AG08395 (cell line): ENCODE data around the gene EPHA8.
A peak's percentile ranks its signal among the peaks of the same experiment; 100 is the strongest.

ENCODE experiments used
- DNase-seq: peaks from one replicate; pipeline ENCODE4 v3.0.0; 2012; ENCODE audit warnings: mixed read lengths, low spot score

The EPHA8 gene

DNA sequence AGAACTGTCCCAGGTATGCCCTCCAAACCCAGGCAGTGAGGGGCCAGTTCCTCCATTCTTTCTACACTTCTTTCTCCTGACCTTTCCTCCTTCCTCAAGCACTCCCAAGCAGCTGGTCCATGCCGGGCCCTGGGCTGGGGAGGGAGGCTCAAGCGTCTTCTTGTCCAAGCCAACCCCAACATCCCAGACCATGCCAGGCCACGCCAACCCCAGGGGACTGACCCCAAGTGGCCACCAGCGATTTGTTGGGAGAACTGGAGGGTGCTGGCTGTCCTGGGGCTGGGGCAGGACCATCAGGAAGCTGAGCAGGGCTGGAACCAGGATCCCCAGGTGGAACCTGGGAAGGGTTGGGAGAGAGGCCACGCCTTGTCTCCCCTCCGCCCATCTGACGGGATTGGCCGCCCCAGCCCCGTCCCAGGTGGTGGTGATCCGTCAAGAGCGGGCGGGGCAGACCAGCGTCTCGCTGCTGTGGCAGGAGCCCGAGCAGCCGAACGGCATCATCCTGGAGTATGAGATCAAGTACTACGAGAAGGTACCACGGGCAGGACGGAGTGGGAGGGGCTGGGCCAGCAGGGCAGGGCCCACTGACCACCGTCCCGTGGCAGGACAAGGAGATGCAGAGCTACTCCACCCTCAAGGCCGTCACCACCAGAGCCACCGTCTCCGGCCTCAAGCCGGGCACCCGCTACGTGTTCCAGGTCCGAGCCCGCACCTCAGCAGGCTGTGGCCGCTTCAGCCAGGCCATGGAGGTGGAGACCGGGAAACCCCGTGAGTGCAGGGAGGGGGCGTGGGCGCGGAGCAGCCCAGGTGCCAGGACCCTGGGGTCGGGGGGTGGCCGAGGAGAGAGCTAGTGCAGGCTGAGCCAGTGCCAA, 29.9 kb downstream of the EPHA8 start:
- DNase-seq, result no peak

DNA sequence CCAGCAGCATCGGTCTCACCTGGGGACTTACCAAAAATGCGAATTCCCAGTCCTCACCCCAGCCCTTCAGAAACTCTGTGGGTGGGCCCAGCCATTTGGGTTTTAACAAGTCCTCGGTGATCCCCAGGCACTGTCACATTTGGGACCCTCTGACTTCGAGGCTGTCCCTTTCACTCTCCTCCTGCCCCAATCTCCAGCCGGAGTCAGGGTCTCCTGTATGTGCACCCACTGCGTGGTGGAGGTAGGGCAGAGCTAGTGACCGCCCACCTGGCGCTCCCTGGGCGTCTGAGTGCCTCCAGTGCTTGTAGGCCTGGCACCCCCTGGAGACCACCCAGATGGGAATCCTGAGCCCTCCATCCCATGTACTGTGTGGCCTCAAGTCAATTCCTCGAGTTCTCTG, 31.1 kb downstream of the EPHA8 start:
- DNase-seq, result no peak

GRCh38 chr1:22595108-22595507, 31.8 kb downstream of the EPHA8 start:
- no peak for DNase-seq

- no peak for DNase-seq
These were observed 34.1 kb downstream of the EPHA8 start for GRCh38 chr1:22597301-22597965.

GRCh38 chr1:22597996-22598395, 34.7 kb downstream of the EPHA8 start:
- DNase-seq, result no peak

DNA sequence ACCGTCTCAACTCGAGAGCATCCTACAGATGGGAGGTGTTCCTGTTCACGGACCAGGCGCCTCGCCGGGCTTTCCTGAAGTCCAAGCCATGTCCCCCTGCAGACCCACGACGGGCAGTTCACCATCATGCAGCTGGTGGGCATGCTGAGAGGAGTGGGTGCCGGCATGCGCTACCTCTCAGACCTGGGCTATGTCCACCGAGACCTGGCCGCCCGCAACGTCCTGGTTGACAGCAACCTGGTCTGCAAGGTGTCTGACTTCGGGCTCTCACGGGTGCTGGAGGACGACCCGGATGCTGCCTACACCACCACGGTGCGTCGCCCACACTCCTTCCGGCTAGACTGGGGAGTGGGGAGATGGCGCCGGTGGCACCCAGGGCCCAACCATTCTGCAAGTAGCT, 35.4 kb downstream of the EPHA8 start:
- DNase-seq, result no peak

- no peak for DNase-seq
These were observed 37.0 kb downstream of the EPHA8 start for GRCh38 chr1:22600071-22600816.

DNA sequence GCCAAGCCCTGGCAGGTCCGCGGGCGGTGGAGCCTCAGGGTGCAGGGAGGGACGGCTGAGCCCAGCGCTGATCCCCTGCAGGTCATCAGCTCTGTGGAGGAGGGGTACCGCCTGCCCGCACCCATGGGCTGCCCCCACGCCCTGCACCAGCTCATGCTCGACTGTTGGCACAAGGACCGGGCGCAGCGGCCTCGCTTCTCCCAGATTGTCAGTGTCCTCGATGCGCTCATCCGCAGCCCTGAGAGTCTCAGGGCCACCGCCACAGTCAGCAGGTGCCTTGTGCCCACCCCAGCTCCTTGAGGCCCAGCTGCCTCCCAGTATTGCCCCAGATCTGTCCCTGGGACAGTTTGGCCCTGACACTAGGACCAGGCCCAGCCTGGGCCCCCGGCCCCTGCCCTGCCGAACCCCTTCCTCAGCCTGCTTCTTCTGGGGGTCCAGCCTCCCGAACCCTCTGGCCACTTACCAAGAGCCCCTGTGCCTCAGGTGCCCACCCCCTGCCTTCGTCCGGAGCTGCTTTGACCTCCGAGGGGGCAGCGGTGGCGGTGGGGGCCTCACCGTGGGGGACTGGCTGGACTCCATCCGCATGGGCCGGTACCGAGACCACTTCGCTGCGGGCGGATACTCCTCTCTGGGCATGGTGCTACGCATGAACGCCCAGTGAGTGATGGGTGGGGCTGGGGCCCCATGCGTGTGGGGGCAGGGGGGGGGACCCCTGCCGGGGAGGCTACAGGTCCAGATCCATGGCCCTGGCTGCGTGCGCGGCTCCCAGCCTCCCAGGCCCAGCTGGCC, 37.7 kb downstream of the EPHA8 start:
- DNase-seq, result no peak

GRCh38 chr1:22601610-22602009, 38.3 kb downstream of the EPHA8 start:
- DNase-seq, result no peak

GRCh38 chr1:22602060-22602740, 38.9 kb downstream of the EPHA8 start:
- no peak for DNase-seq

DNA sequence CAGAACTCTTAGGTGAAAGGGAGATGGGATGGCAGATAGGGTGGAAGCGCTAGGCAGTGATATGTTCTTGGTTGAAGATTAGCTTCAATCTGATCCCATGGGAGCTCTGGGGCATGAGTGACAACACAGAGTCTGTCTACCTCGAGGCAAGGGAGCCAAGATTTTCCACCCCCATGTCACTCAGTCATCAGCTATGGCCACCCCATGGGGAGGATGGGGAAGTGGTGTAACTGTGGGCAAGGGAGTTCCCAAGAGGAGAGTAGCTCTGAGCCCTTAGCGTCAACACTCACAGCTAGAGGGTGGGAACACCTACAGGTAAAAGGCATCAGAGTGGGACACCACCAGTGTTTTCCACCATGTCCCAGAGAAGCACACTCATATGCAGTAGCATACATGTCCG, 42.9 kb downstream of the EPHA8 start:
- DNase-seq, result no peak

- peak; percentile 14 for DNase-seq
These were observed 43.9 kb downstream of the EPHA8 start for GRCh38 chr1:22607154-22607553.

DNA sequence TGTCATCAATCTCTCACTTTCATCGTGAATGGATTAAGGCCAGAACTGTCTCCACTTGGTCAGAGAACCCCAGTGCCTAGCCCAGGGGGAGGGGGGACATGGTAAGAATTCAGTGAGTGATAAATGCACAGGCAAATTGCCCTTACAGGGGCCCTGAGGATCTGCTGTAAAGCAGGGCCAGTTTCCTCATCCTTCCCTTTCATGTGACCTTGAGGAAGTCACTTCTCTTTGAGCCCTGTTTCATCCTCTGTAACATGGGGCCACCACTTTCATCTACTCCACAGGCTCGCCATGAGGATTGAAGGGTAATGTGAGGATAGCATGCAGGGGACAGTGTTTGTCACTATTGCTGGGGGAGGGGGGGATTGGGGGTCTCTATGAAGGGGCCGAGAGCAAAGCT, 45.1 kb downstream of the EPHA8 start:
- no peak for DNase-seq

DNA sequence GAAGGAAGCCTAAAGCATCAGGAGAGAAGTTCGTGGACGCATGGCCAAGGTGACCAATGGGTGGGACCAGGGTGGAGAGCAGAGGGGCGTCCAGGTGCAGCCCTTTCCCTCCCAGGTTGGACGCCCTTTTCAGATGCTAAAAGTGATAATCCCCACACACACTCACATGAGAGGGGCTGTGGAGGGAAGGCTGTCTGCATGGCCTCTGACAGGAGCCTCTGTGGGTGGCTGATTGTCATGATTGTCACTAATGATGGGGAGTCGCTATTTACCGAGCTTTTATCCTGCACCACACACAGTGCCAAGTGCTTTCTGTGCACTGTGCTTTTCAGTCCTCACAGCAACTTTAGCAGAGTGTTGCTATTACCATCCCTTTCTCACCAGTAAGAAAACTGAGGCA, 46.0 kb downstream of the EPHA8 start:
- DNase-seq, result no peak

GRCh38 chr1:22611530-22611947, 48.2 kb downstream of the EPHA8 start:
- DNase-seq, result peak; percentile 41

DNA sequence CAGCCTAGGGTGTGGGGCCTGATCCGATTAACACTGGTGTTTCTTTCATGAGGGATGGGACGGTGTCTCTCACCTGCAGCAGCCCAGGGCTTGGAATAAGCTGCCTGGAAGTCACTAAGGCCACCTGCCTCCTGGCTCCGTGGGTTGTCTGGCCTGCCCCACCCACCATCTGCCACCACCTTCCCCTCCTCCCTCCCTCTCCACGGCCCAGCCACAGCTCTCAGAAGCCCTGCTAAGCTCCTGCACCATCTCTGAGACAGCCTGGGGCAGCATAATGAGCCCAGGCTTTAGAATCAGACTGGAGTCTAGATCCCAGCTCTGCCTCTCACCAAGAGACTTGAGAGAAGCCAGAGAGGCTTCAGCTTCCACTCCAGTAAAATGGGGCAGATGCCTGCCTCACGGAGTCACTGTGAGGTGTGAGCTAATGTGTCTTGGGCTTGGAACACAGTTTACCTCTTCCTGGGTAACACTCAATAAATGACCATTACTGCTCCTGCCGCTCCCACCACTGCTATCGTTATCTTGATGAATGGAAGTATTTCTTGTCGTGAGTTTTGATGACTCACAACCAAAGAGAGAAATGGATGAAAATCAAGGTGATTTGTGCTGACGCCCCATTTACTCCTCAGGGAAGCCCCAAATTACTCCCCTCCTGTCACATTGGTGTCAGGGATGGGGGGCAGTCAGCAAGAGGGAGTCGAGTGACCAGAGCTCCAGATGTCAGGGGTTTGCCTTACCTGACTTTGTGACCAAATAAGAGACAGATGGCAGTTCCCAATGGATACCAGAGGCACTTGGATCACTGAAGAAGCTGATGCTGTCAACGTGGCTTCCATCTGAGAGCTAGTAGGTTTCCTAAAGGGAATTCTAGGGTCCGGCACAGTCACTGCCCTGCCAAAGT, 49.6 kb downstream of the EPHA8 start:
- DNase-seq, result no peak

- DNase-seq, result no peak
These were observed 50.3 kb downstream of the EPHA8 start for GRCh38 chr1:22613572-22613918.

DNA sequence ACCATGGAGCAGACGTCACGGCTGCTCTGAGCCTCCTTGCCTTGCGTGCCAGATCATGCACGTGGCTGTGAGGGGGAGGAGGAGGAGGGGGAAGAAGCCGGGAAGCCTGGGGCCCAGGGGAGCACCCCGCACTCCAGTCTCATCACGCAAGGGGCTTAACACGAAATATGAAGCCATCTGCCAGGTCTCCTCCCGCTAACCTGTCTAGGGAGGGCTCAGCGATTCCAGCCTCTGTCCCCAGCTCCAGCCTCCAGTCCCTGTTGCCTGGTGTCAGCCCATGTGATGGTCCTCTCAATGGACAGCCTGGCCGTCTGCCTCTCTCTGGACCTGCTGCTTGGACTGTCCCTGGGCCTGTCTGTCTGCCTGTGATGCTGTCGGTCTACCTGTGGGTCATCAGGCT, 50.7 kb downstream of the EPHA8 start:
- no peak for DNase-seq

DNA sequence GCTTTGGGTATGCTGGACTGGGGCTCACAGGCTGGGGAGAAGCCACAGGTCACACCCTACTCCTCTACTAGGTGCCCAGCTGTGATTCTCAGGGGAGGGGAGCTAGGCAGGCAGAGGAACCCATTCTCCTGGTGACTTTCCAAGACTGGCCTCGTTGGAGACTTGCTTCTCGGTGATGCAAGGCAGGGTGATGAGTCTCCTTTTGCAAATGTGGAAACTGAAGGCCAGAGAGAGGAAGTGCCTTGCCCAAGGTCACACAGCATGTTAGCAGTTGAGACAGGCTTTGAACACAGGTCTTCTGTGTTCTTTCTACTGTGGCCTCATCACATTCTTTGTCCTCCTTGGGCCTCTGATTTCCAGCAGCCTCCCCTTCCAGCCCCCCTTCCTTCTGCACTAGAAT, 52.6 kb downstream of the EPHA8 start:
- DNase-seq, result no peak

GRCh38 chr1:22616571-22616970, 53.3 kb downstream of the EPHA8 start:
- DNase-seq, result no peak

DNA sequence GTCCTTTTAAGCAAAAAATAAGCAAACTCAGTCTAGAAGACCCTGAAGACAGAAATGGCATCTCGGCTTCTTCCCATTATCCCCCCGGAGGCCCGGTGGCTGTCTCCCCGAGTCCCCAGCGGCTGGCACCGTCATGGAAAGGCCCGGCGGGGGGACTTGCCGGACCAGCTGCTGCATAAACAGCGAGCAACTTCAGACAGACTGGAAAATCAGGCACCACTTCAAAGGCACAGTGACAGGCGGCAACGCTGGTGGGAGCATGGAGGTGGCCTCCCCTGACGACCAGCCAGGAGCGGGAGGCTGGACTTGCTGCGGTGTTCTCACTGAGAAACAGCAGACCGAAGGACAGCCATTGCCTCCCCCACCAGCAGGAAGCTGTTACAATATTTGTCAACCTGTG, 54.8 kb downstream of the EPHA8 start:
- no peak for DNase-seq
